Thyroid gland (tissue), 4 donors: ENCODE data around the gene PAAF1.

Source experiments
- POLR2A ChIP-seq, 2 donors: fragments of 450-650 bp; IDR thresholded peaks; one replicate each; pipeline ENCODE4 v1.6.1; 2017; ENCODE audit warnings: antibody characterized with exemption in 2 of 2, mild to moderate bottlenecking in 2 of 2, moderate library complexity in 1 of 2
- TF ChIP-seq, protein P1 (sequence below), 6 experiments: fragments of 200-600 bp in 3 of 6; fragments of 450-650 bp in 3 of 6; sonication (generic) in 3 of 6; IDR thresholded peaks; one replicate each; pipeline ENCODE4 v1.5.1; 2016 to 2019; ENCODE audit warnings: antibody characterized with exemption in 6 of 6, mild to moderate bottlenecking in 2 of 6, inconsistent platforms in 1 of 6, moderate library complexity in 1 of 6

DNA sequence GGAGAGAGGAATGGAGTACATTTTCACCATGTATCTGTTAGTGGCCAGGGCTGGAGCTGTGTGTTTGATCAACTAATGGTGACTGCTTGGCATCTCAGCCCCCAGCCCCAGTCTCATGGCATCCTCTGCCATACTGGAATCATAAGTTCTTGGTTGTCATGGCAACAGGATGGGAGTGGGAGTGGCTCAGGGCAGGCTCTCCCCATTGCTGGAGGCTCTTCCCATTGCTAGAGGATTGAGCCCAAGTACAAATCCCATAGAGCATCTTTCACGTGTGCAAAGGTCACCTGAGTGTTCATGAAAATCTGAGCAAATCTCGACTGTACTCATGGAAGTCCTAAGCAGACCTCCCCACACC lies 88.9 kb downstream of the PAAF1 start:
- TF ChIP-seq, protein P1, sequence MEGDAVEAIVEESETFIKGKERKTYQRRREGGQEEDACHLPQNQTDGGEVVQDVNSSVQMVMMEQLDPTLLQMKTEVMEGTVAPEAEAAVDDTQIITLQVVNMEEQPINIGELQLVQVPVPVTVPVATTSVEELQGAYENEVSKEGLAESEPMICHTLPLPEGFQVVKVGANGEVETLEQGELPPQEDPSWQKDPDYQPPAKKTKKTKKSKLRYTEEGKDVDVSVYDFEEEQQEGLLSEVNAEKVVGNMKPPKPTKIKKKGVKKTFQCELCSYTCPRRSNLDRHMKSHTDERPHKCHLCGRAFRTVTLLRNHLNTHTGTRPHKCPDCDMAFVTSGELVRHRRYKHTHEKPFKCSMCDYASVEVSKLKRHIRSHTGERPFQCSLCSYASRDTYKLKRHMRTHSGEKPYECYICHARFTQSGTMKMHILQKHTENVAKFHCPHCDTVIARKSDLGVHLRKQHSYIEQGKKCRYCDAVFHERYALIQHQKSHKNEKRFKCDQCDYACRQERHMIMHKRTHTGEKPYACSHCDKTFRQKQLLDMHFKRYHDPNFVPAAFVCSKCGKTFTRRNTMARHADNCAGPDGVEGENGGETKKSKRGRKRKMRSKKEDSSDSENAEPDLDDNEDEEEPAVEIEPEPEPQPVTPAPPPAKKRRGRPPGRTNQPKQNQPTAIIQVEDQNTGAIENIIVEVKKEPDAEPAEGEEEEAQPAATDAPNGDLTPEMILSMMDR (IDR thresholded peaks at IDR 0.05), result no peak
- TF ChIP-seq POLR2A (IDR thresholded peaks at IDR 0.05), result no peak
